Progenitor cell of endocrine pancreas (in vitro differentiated cells): ENCODE measurements around the gene RRP36. TPM values are rescaled to one million over a fixed set of nuclear protein-coding genes. Genes with fewer than 3 reads are reported as not detected.
A peak's percentile ranks its signal among the peaks of the same experiment; 100 is the strongest.

ENCODE experiments used
- DNase-seq: peaks from one replicate; pipeline ENCODE4 v3.0.0; 2021; ENCODE audit warnings: low spot score; ENCODE audit not compliant: unreplicated experiment
- H3K27ac Mint-ChIP-seq: 2 replicates; pipeline ENCODE4 v1.8.0; 2021; ENCODE audit warnings: mild to moderate bottlenecking, moderate library complexity, mixed read lengths
- H3K27me3 Mint-ChIP-seq: 2 replicates; pipeline ENCODE4 v1.8.0; 2021; ENCODE audit warnings: mixed read lengths
- H3K36me3 Mint-ChIP-seq: 2 replicates; pipeline ENCODE4 v1.8.0; 2022; ENCODE audit warnings: mixed read lengths; ENCODE audit not compliant: insufficient read depth
- H3K4me1 Mint-ChIP-seq: 2 replicates; pipeline ENCODE4 v1.8.0; 2021; ENCODE audit warnings: low read depth, mixed read lengths
- H3K4me3 Mint-ChIP-seq: 2 replicates; pipeline ENCODE4 v1.8.0; 2021; ENCODE audit warnings: low read depth, mild to moderate bottlenecking, moderate library complexity, mixed read lengths
- H3K9me3 Mint-ChIP-seq: 2 replicates; pipeline ENCODE4 v1.8.0; 2021; ENCODE audit warnings: low read depth, mixed read lengths
- CTCF ChIP-seq: fragments of 200-600 bp; sonication (generic); IDR thresholded peaks from one replicate; pipeline ENCODE4 v1.5.0; 2021; ENCODE audit warnings: antibody characterized with exemption, mild to moderate bottlenecking; ENCODE audit not compliant: unreplicated experiment
- total RNA-seq: library from RNA; stranded (reverse); gene quantifications from 2 replicates; pipeline ENCODE4 v1.2.1, GENCODE V29; 2021

Gene RRP36
- total RNA-seq, 1 donor from 2014 or later = 62.4 TPM

DNA sequence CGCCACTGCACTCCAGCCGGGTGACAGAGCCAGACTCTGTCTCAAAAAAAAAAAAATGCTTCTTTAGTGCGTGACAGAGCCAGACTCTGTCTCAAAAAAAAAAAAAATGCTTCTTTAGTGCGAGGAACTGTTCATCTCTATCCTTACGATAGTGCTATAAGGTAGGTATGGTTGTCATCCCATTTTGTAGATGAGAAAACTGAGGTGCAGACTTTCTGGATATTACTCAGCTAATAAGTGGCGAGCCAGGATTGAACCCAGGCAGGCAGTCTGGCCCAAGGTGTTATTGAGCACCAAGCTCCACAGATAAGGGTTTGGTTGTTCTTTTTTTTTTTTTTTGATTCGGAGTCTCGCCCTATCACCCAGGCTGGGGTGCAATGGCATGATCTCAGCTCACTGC is 19.6 kb upstream of the RRP36 start:
- Mint-ChIP-seq H3K27ac (no peak overlapping the region), H3K9me3 (no peaks in the 10 kb centered on the region), H3K4me1 (no peaks in the 10 kb centered on the region), H3K27me3 (no peaks in the 10 kb centered on the region), H3K36me3 (peaks cover 4% of the 10 kb centered on the region), H3K4me3 (no peak overlapping the region)
- no peak for TF ChIP-seq CTCF
- DNase-seq = no peak

DNA sequence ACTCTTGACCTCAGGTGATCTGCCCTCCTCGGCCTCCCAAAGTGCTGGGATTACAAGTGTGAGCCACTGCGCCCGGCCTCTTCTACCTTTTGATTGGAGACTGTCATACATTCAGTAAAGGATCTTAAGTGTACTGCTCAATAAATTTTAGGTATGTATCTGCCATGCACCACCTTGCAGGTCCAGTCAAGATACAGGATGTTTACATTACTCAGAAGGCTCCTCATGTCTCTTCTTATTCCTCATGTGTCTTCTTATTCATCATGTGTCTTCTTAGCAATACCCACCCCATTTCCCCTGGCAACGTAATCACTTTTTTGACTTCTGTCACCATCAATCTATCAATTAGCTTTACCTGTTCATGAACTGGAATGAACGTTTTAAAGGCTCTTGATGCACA is 15.6 kb upstream of the RRP36 start:
- H3K27ac Mint-ChIP-seq = no peak overlapping the region
- TF ChIP-seq CTCF = no peak
- no peaks in the 10 kb centered on the region for H3K4me1 Mint-ChIP-seq
- no peaks in the 10 kb centered on the region for H3K9me3 Mint-ChIP-seq
- H3K36me3 Mint-ChIP-seq = peaks cover 9% of the 10 kb centered on the region
- no peak overlapping the region for H3K4me3 Mint-ChIP-seq
- no peak for DNase-seq
- no peaks in the 10 kb centered on the region for H3K27me3 Mint-ChIP-seq

GRCh38 chr6:43006251-43006650 is 15.2 kb upstream of the RRP36 start:
- DNase-seq = no peak
- no peaks in the 10 kb centered on the region for H3K9me3 Mint-ChIP-seq
- H3K27ac Mint-ChIP-seq = no peak overlapping the region
- H3K4me3 Mint-ChIP-seq = no peak overlapping the region
- no peaks in the 10 kb centered on the region for H3K4me1 Mint-ChIP-seq
- no peaks in the 10 kb centered on the region for H3K27me3 Mint-ChIP-seq
- H3K36me3 Mint-ChIP-seq = peaks cover 8% of the 10 kb centered on the region
- TF ChIP-seq CTCF = no peak

DNA sequence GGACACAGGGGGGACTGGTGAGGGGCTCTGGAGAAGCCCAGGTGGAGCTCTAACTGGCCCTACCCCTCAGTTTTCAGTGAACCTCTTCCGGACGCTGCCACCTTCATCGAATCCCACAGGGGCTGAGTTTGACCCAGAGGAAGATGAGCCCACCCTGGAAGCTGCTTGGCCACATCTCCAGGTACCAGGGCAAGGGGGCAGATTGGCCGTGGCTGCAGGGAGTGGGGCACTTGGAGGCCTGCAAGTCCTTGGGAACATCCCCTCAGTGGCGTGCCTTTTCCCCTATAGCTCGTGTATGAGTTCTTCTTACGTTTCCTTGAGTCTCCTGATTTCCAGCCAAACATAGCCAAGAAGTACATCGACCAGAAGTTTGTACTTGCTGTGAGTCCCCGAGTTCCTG is 14.3 kb upstream of the RRP36 start:
- no peaks in the 10 kb centered on the region for H3K27me3 Mint-ChIP-seq
- no peak overlapping the region for H3K4me3 Mint-ChIP-seq

DNA sequence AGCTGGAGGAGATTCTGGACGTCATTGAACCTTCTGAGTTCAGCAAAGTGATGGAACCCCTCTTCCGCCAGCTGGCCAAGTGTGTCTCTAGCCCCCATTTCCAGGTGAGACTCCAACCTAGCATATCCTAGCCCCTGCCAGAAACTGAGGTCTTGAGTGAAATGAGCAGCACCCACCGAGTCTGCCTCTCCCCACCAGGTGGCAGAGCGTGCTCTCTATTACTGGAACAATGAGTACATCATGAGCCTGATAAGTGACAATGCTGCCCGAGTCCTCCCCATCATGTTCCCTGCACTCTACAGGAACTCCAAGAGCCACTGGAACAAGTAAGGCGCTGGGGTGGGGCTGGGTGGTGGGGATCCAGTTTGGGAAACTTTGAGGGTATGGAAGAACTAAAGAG is 12.3 kb upstream of the RRP36 start:
- DNase-seq = no peak
- peak; percentile 51 for TF ChIP-seq CTCF
- no peak overlapping the region for H3K4me3 Mint-ChIP-seq

More for the DNA sequence above, 14.3 kb upstream of the RRP36 start:
- TF ChIP-seq CTCF = no peak
- Mint-ChIP-seq H3K4me1 (peaks cover 2% of the 10 kb centered on the region), H3K9me3 (no peaks in the 10 kb centered on the region), H3K36me3 (peaks cover 12% of the 10 kb centered on the region), H3K27ac (no peak overlapping the region)
- DNase-seq = no peak

GRCh38 chr6:43011207-43011606 is 10.2 kb upstream of the RRP36 start:
- Mint-ChIP-seq H3K4me3 (peak overlapping the region; percentile 33), H3K36me3 (peaks cover 12% of the 10 kb centered on the region), H3K27me3 (no peaks in the 10 kb centered on the region), H3K27ac (no peak overlapping the region), H3K4me1 (peaks cover 29% of the 10 kb centered on the region), H3K9me3 (no peaks in the 10 kb centered on the region)
- no peak for TF ChIP-seq CTCF
- no peak for DNase-seq

More for the DNA sequence above, 12.3 kb upstream of the RRP36 start:
- Mint-ChIP-seq H3K36me3 (peaks cover 15% of the 10 kb centered on the region), H3K27me3 (no peaks in the 10 kb centered on the region), H3K4me1 (peaks cover 18% of the 10 kb centered on the region), H3K27ac (no peak overlapping the region), H3K9me3 (no peaks in the 10 kb centered on the region)
